ENCODE data around the gene CASP8AP2.

DNA sequence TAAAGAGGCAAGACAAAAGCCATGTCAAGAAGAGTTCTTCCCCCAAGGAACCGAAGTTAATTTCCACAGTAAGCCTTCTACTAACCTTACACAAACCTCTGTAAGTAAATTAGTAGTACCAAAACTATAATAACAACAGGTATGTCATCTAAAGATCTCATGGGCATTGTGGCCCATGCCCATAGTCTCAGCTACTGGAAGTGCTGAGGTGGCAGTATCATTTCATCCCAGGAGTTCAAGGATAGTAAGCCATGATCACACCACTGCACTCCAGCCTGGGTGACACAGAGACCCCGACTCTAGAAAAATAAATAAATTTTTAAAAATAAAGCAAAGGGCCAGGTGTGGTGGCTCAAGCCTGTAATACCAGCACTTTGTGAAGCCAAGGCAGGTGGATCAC lies 39.3 kb upstream of the CASP8AP2 start:
- no peak for TF ChIP-seq POLR2A (IDR thresholded peaks at IDR 0.05)
- TF ChIP-seq CTCF (IDR thresholded peaks at IDR 0.05): no peak

All from heart left ventricle (tissue), 13 donors.